ENCODE results near the gene BMPER.

The BMPER gene

DNA sequence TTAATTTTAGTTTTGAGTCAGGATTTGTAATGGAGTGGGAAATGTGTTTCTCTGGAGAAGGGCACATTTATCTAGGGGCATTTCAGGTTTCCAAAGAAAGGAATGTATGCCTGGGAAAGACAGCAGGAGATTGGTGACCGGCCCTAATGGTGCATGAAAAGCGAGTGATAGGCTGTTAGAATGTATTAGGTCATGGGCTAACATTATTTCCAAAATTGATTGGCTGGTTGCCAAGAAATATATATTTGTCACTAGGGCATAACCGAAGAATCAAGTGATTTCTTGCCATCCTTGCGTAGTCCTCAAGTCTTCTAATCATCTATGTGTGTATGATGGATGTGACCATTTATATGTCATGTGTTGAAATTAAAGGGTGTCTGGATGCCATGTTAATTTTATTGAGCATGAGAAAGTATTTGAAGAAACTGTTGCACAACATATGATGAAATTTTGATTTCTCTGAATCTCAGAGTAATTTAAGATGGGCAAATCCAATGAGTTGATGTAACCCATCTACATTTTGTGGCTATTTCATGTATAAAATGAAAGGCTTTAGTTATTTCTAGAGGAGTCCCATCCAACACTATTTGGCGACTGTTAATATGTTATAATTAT is 248.4 kb downstream of the BMPER start:
- ChIA-PET CTCF (no interaction called here), POLR2A (no interaction called here)
- DNase-seq (ENCODE audit: extremely low spot score): no peak
- TF ChIP-seq, protein P1, sequence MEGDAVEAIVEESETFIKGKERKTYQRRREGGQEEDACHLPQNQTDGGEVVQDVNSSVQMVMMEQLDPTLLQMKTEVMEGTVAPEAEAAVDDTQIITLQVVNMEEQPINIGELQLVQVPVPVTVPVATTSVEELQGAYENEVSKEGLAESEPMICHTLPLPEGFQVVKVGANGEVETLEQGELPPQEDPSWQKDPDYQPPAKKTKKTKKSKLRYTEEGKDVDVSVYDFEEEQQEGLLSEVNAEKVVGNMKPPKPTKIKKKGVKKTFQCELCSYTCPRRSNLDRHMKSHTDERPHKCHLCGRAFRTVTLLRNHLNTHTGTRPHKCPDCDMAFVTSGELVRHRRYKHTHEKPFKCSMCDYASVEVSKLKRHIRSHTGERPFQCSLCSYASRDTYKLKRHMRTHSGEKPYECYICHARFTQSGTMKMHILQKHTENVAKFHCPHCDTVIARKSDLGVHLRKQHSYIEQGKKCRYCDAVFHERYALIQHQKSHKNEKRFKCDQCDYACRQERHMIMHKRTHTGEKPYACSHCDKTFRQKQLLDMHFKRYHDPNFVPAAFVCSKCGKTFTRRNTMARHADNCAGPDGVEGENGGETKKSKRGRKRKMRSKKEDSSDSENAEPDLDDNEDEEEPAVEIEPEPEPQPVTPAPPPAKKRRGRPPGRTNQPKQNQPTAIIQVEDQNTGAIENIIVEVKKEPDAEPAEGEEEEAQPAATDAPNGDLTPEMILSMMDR (IDR thresholded peaks at IDR 0.05; ENCODE audit: control extremely low read depth, extremely low read depth, low read depth, missing control alignments): no peak

DNA sequence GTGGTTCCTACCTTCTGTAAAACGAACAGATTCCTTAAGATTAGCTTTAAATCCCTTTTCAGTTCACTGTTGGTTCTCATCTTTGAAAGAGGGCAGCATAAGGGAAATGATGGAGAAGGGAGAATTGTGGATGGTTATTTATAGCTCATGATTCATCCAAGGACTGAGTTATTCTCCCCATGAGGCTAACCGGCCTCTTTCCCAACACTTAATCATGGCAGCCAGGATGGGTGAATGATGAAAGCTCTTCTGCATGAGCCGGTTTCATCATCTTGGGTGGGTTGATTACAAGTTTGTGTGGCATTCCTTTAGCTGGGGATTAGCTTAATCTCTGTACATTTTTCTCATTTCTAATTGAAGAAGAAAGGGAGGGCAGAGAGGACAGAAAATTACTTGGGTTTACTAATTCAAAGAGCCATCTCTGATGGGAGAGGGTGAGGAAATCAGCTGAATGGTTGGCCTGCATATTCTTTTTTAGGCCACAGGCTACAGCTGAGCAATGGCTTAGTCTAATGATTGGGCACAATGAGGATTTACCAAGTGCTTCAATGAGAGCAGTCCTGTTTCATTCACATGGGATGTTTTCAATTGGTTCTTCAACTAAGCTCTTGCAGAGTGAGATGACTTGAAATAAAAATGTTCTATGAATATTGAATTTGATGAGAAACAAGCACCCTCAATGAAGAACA is 250.0 kb downstream of the BMPER start:
- POLR2A ChIA-PET: no interaction called here
- TF ChIP-seq, protein P1 (IDR thresholded peaks at IDR 0.05; ENCODE audit: control extremely low read depth, extremely low read depth, low read depth, missing control alignments): no peak
- CTCF ChIA-PET: interaction anchor here (0.9 to 2.1 kb wide), 3 partner anchors 10 to 21 kb away, joined by 4 to 10 read pairs (median 7); no protein-coding TSS in a partner anchor

DNA sequence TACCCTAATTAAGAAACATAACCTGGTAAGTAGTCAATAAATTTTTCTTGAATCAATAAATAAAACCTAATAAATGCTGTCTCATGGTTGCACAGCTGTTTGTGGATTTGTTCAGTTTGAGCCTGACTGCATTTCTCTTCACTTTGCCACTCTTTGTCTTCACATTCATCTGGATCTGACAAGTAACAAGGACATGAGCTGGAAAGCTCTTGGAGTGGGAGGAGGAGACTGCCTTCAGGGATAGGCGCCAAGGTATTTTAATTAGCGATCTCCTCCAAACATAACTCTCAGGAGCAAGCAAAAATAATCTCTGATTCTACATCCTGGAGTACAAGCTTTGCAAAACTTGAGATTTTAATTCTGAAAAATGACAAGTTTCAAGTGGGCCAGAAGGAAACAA is 251.0 kb downstream of the BMPER start:
- POLR2A ChIA-PET: no interaction called here
- TF ChIP-seq, protein P1 (IDR thresholded peaks at IDR 0.05; ENCODE audit: control extremely low read depth, extremely low read depth, low read depth, missing control alignments): no peak
- no peak for DNase-seq (ENCODE audit: extremely low spot score)
- CTCF ChIA-PET: interaction anchor here (1.7 to 2.1 kb wide), 2 partner anchors 10 to 11 kb away, joined by 7 to 10 read pairs; no protein-coding TSS in a partner anchor

More for the DNA sequence above, 250.0 kb downstream of the BMPER start:
- DNase-seq (ENCODE audit: extremely low spot score): no peak

DNA sequence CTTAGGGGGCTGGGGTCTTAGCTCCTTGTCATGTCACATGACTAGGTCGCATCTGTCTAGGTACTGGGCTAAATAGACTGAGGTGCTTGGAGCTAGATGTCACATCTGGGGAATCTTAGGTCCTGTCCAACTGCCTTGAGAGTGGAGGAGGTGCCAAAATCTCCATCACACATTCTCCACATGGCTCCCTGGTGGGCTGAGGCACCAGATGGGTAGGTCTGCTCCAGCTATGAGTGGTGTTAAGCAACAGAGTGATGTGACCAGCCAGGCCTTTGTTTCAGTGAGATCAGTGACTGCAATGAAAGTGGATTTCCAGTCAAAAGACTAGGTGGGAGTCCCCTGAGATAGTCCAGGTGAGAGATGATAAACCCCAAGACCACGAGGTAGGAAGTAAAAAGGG is 251.8 kb downstream of the BMPER start:
- CTCF ChIA-PET: no interaction called here
- TF ChIP-seq, protein P1 (IDR thresholded peaks at IDR 0.05; ENCODE audit: control extremely low read depth, extremely low read depth, low read depth, missing control alignments): no peak
- no peak for DNase-seq (ENCODE audit: extremely low spot score)
- POLR2A ChIA-PET: no interaction called here

DNA sequence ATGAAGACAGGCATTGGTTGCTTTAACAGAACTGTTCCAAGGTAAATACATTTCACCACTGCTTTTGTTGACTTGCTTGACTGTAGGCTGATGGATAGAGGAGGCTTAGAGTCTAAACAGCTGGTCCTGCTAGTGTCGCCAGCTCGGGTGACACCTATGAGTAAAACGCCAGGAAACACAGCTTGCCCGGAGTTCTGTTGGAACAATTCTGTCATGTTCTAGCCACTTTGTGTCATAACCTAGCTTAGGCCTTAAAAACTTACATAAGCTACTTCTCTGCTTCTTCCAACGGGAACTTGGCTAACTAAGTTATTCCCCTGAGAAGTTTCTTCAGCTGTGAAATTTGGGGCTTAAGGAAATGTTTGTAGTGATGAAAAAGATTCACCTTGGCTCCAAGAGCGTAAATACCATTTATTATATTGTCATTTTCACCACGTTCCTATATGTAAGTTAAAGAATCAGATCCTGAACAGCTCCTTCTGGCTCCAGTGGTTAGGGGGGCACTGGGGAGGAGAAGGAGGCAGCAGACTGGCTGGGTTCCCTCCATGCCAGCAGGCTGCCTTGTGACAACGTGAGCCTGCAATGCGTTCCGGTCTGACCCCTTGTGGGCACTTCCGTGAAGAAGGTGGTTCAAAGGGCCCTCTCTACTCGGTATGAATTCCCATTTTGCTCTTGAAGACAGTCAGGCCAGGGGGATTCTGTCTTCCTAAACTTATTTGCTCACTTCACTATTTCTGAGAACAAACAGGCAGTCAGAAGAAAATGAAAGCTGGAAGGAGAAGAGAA is 253.2 kb downstream of the BMPER start:
- CTCF ChIA-PET: no interaction called here
- TF ChIP-seq, protein P1 (IDR thresholded peaks at IDR 0.05; ENCODE audit: control extremely low read depth, extremely low read depth, low read depth, missing control alignments): no peak
- DNase-seq (ENCODE audit: extremely low spot score): no peak
- POLR2A ChIA-PET: no interaction called here

DNA sequence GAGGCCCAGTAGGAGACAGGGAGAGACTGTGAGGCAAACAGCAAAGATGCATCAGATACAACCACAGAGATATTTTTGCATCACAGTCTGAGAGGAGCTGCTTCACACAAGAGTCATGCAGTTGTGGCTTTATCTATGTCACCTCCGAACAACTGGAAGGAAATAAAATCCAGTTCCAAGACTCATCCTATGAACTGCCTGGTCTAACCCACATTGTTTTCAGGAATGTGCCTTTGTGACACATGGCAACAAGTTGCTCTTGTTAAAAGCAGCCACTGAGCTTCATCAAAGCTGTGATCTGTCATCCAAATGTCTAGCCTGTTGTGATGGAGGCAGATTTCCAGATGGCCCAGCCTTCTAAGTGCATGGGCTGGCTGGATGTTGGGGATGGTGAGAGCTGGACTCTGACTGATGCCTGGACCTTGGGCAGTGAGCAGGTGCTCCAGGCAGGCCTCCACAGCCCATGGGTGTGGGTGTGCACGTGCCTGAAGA is 255.0 kb downstream of the BMPER start:
- CTCF ChIA-PET: no interaction called here
- POLR2A ChIA-PET: no interaction called here

More for the DNA sequence above, 255.0 kb downstream of the BMPER start:
- DNase-seq (ENCODE audit: extremely low spot score): no peak
- TF ChIP-seq, protein P1 (IDR thresholded peaks at IDR 0.05; ENCODE audit: control extremely low read depth, extremely low read depth, low read depth, missing control alignments): no peak
